Neural progenitor cell (in vitro differentiated cells): ENCODE data around the gene SDC1.

Experiments used
- CTCF ChIP-seq: fragments of 200-600 bp; sonication (generic); IDR thresholded peaks from 2 replicates; pipeline ENCODE4 v1.5.1; 2017; ENCODE audit warnings: antibody characterized with exemption, mild to moderate bottlenecking
- EZH2 ChIP-seq: fragments of 200-600 bp; sonication (generic); IDR thresholded peaks from 2 replicates; pipeline ENCODE4 v1.6.1; 2017; ENCODE audit warnings: antibody characterized with exemption, mild to moderate bottlenecking, moderate library complexity
- EZH2phosphoT487 ChIP-seq: fragments of 200-600 bp; sonication (generic); IDR thresholded peaks from 2 replicates; pipeline ENCODE4 v1.6.1; 2017; ENCODE audit warnings: antibody characterized with exemption

DNA sequence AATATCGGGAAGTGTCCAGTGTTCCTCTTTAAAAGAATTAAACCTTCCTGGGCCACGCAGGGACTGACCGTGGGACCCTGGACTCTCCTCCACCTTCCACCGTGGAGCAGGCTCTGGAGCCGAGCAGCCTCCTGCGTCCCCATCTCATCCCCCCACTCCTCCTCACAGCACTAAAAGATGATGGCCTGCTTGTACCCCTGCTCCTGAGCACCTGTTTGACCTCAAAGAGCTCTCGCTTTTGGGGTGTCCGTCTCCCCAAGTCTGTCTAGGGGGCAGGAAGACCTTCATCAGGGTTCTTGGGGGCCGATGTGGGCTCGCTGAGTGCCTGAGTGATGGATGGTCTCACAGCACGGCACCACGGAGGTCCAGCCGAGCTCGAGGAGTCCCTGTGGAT lies 1.2 kb upstream of the SDC1 start:
- TF ChIP-seq CTCF, result no peak
- no peak for TF ChIP-seq EZH2
- no peak for TF ChIP-seq EZH2phosphoT487
